ENCODE measurements around the gene UBL5.
"Not testable (repeated sequence)": the region's sequence is repeated elsewhere in the genome, so short reads cannot be mapped to it uniquely, and the experiment has no call there.

Gene UBL5

DNA sequence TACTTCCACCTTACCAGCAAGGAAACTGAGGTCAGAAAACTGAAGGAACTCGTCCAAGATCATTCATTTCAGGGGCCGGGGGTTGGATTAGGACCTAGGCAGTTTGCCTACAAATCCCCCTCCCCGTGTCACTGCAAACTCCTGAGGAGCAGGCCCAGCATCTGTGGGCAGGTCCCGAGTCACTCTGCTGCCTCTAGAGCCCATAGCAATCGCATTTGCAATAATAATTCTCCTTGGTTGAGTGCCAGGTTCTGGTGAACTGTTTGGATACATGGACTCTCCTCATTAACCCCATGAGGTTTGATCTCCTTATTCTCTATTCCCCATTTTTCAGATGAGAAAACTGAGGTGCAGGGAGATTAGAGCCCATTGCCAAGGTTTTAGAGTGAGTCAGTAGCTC, 8.3 kb downstream of the UBL5 start:
- peak overlapping the region; percentile 92 for H3K4me3 ChIP-seq (ENCODE audit: low read depth, low read length)
- TF ChIP-seq, protein P1, sequence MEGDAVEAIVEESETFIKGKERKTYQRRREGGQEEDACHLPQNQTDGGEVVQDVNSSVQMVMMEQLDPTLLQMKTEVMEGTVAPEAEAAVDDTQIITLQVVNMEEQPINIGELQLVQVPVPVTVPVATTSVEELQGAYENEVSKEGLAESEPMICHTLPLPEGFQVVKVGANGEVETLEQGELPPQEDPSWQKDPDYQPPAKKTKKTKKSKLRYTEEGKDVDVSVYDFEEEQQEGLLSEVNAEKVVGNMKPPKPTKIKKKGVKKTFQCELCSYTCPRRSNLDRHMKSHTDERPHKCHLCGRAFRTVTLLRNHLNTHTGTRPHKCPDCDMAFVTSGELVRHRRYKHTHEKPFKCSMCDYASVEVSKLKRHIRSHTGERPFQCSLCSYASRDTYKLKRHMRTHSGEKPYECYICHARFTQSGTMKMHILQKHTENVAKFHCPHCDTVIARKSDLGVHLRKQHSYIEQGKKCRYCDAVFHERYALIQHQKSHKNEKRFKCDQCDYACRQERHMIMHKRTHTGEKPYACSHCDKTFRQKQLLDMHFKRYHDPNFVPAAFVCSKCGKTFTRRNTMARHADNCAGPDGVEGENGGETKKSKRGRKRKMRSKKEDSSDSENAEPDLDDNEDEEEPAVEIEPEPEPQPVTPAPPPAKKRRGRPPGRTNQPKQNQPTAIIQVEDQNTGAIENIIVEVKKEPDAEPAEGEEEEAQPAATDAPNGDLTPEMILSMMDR (IDR thresholded peaks at IDR 0.05; ENCODE audit: low read depth, low read length), result no peak
- no peaks in the 10 kb centered on the region for H3K9me3 ChIP-seq (ENCODE audit: severe bottlenecking)
- H3K36me3 ChIP-seq, result peaks cover 37% of the 10 kb centered on the region
- H3K27me3 ChIP-seq (ENCODE audit: insufficient read depth, low read depth, severe bottlenecking), result no peaks in the 10 kb centered on the region
- H3K27ac ChIP-seq, result no peak overlapping the region; the same call in 1 of the 2 replicates
- DNase-seq, result no peak

DNA sequence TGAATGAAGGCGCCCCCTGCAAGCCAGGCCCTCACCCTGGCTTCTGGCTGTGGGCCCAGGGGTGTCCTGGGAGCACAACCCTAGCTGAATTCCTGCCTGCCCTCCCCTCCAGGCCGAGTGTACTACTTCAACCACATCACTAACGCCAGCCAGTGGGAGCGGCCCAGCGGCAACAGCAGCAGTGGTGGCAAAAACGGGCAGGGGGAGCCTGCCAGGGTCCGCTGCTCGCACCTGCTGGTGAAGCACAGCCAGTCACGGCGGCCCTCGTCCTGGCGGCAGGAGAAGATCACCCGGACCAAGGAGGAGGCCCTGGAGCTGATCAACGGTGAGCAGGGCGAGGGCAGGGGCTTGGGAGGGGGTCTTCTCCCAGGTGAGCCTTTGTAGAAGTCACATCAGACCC, 10.6 kb downstream of the UBL5 start:
- H3K27me3 ChIP-seq (ENCODE audit: insufficient read depth, low read depth, severe bottlenecking), result no peaks in the 10 kb centered on the region
- TF ChIP-seq, protein P1 (IDR thresholded peaks at IDR 0.05; ENCODE audit: low read depth, low read length), result no peak
- H3K27ac ChIP-seq, result no peak overlapping the region
- no peaks in the 10 kb centered on the region for H3K9me3 ChIP-seq (ENCODE audit: severe bottlenecking)
- H3K36me3 ChIP-seq, result peaks cover 60% of the 10 kb centered on the region
- no peak overlapping the region for H3K4me3 ChIP-seq (ENCODE audit: low read depth, low read length)
- DNase-seq, result no peak

DNA sequence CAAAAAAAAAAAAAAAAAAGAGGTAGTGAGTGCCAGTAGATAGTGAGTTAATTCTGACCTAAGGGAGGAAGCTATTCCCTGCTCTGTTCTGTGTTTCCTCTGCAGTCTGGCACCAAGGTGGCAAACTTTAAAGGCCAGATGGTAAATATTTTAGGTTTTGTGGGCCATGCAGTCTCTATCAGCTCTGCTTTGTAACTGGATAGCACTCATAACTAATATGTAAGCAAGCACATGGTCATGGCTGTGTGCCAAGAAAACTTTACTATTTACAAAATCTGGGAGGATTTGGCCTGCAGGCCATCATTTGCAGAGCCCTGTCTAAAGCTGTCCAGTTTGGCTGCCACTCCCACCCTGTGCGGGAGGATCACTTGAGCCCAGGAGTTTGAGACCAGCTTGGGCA, 11.7 kb downstream of the UBL5 start:
- TF ChIP-seq, protein P1 (IDR thresholded peaks at IDR 0.05; ENCODE audit: low read depth, low read length), result no peak
- no peak for DNase-seq
- Histone ChIP-seq H3K4me3 (ENCODE audit: low read depth, low read length) (no peak overlapping the region), H3K36me3 (peaks cover 71% of the 10 kb centered on the region), H3K27ac (no peak overlapping the region), H3K27me3 (ENCODE audit: insufficient read depth, low read depth, severe bottlenecking) (no peaks in the 10 kb centered on the region), H3K9me3 (ENCODE audit: severe bottlenecking) (no peaks in the 10 kb centered on the region)

DNA sequence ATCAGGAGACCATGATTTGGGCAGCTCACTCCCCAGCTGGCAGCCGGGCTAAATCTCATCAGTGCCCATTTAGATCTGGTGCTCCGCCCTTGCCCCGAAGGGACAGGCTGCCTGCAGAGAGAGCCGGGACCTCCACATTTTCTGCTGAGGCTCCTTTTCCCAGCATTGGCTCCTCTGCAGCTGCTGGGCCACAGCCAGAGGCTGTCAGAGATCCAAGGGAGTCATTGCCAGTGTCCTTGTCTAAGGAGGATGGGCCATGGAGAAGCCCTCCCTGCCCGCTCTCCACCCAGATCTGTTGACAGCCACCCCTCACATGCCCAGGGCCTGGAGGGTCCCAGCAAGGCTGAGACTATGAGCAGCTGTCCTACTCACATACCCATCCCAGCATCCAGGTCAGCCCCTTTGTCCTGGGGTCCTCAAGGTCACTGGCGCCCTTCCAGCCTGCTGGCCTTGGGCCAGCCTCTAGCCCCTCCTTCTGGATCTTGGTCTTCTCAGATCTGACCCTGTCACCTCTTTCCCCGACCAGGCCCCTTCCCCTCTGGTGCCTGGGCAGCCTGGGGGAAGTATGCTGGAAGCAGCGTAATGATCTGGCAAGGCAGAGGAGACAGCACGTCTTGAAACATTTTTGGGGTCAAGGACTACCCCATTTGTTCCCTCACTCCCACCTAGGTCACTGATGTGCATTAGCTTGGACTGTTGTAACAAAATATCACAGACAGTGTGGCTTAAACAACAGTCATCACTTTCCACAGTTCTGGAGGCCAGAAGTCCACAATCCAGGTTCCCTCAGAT, 15.3 kb downstream of the UBL5 start:
- Histone ChIP-seq H3K27ac (no peak overlapping the region), H3K36me3 (peaks cover 72% of the 10 kb centered on the region), H3K4me3 (ENCODE audit: low read depth, low read length) (no peak overlapping the region), H3K27me3 (ENCODE audit: insufficient read depth, low read depth, severe bottlenecking) (no peaks in the 10 kb centered on the region), H3K9me3 (ENCODE audit: severe bottlenecking) (no peaks in the 10 kb centered on the region)
- TF ChIP-seq, protein P1 (IDR thresholded peaks at IDR 0.05; ENCODE audit: low read depth, low read length), result no peak
- DNase-seq, result no peak

DNA sequence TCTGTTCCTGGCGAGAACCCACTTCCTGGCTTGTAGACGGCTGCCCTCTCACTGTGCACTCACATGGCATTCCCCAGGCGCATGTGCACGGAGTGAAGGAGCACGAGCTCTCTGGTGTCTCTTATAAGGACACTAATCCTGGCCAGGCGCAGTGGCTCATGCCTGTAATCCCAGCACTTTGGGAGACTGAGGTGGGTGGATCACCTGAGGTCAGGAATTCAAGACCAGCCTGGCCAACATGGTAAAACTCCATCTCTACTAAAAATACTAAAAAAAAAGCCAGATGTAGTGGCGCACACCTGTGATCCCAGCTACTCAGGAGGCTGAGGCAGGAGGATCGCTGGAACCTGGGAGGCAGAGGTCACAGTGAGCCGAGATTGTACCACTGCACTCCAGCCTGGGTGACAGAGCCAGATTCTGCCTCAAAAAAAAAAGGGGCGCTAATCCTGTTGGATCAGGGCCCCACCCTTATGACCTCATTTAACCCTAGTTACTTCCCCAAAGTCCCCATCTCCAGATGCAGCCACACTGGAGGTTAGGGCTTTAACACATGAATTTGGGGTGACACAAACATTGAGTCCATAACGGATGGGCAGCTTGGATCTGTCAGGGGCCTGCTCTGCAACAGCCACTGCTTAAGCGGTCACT, 16.0 kb downstream of the UBL5 start:
- not testable (repeated sequence) for H3K27me3 ChIP-seq (ENCODE audit: insufficient read depth, low read depth, severe bottlenecking); H3K4me3 ChIP-seq (ENCODE audit: low read depth, low read length); H3K27ac ChIP-seq; H3K9me3 ChIP-seq (ENCODE audit: severe bottlenecking); DNase-seq
- peaks cover 71% of the 10 kb centered on the region for H3K36me3 ChIP-seq

DNA sequence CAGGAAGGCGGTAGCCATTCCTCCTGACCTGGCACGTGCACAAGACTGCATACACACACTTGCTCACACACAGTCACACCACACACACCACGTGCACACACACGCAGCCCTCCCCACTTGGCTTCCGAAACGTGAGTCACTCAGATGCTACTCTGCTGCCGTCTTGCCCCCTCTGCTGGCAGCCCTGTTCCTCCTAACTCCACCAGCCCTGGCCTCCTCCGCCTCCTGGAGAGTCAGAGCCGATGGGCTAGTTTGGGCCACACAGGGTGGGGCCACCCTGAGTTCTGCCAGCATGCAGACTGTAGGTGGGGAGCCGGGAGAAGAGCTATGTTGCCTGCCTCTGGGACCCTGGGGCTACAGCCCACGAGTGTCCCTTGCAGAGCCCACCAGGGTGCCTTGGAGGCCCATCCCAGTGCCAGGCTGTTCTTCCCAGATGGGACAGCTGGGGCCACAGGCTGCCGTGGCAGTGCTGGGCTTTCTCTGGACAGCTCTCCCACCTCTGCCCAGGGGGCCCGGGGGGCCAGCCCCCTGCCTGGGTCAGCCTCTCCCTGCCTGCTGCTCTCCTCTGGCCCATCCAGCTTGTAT, 19.5 kb downstream of the UBL5 start:
- Histone ChIP-seq H3K9me3 (ENCODE audit: severe bottlenecking) (no peaks in the 10 kb centered on the region), H3K27ac (peak overlapping the region; percentile 26), H3K27me3 (ENCODE audit: insufficient read depth, low read depth, severe bottlenecking) (no peaks in the 10 kb centered on the region), H3K36me3 (peaks cover 53% of the 10 kb centered on the region), H3K4me3 (ENCODE audit: low read depth, low read length) (no peak overlapping the region)
- DNase-seq, result peak; percentile 74
- TF ChIP-seq, protein P1 (IDR thresholded peaks at IDR 0.05; ENCODE audit: low read depth, low read length), result peak; percentile 83

Data from WERI-Rb-1 (cell line).